GM12891 (cell line): Measurements from ENCODE around the gene LMO1.

Experiments
- PAX5 ChIP-seq: IDR thresholded peaks from 2 replicates; pipeline ENCODE4 v1.6.1; 2011; ENCODE audit warnings: low read length, moderate library complexity, mild to moderate bottlenecking; ENCODE audit not compliant: insufficient read depth, severe bottlenecking
- POLR2A ChIP-seq: IDR thresholded peaks from 2 replicates; pipeline ENCODE4 v1.6.1; 2011; ENCODE audit warnings: low read depth, low read length, control low read depth
- POLR2AphosphoS5 ChIP-seq: IDR thresholded peaks from 2 replicates; pipeline ENCODE4 v1.6.1; 2011; ENCODE audit warnings: low read depth, low read length, control low read depth
- POU2F2 ChIP-seq: IDR thresholded peaks from 2 replicates; pipeline ENCODE4 v1.6.1; 2011; ENCODE audit warnings: low read depth, mild to moderate bottlenecking, control low read depth, low read length, moderate library complexity
- SPI1 ChIP-seq: IDR thresholded peaks from 2 replicates; pipeline ENCODE4 v1.6.1; 2011; ENCODE audit warnings: low read depth, low read length, control low read depth
- TAF1 ChIP-seq: IDR thresholded peaks from 2 replicates; pipeline ENCODE4 v1.6.1; 2011; ENCODE audit warnings: low read depth, low read length, control low read depth

- TF ChIP-seq SPI1, result no peak
- TF ChIP-seq TAF1, result no peak
- TF ChIP-seq POLR2A, result no peak
- no peak for TF ChIP-seq POLR2AphosphoS5
- no peak for TF ChIP-seq POU2F2
- no peak for TF ChIP-seq PAX5
These were observed 24.0 kb upstream of the LMO1 start for GRCh38 chr11:8287703-8288102.
